GM12878 (cell line): ENCODE results near the gene IQCK. TPM values are rescaled to one million over a fixed set of nuclear protein-coding genes. Genes with fewer than 3 reads are reported as not detected.

ENCODE experiments used
- ATAC-seq: fragments of 200-7000 bp; cut with Tn5 transposase; 3 replicates; pipeline ENCODE4 v1.9.1; 2020; ENCODE audit warnings: mild to moderate bottlenecking, moderate library complexity
- BruUV-seq: library from RNA; stranded (reverse); fragments of 400-500 nt; replicated peaks from 2 replicates; lab custom pipeline; 2021; lab: Mats Ljungman, UMichigan
- CTCF ChIA-PET: fragments of 300-600 bp; sonication (Branson Sonifier 250); formaldehyde crosslinking; extraction: SDS; loops from one replicate; lab custom pipeline; 2021; ENCODE audit warnings: inconsistent platforms; lab: Yijun Ruan, JAX
- POLR2A ChIA-PET: fragments of 350-600 bp; formaldehyde crosslinking; extraction: SDS; loops from one replicate; lab custom pipeline; 2021; ENCODE audit warnings: inconsistent platforms; lab: Charles Lee
- RAD21 ChIA-PET: fragments of 300-600 bp; sonication (Branson Sonifier 250); formaldehyde crosslinking; loops from one replicate; lab custom pipeline; 2023; ENCODE audit warnings: antibody characterized with exemption; ENCODE audit not compliant: unreplicated experiment; lab: Charles Lee
- SMC1A ChIA-PET: fragments of 300-600 bp; sonication (Branson Sonifier 250); formaldehyde crosslinking; loops from one replicate; lab custom pipeline; 2023; ENCODE audit not compliant: unreplicated experiment, uncharacterized antibody; lab: Charles Lee
- DNase-seq: peaks from one replicate; pipeline ENCODE4 v3.0.0-alpha.2; 2011; ENCODE audit warnings: low read depth, low spot score
- FAIRE-seq: peaks from 3 replicates; lab custom pipeline; 2011; peaks lifted over from hg19 to GRCh38; lab: Jason Lieb, UNC
- H2AFZ ChIP-seq: 2 replicates; pipeline ENCODE4 v1.6.0; 2011; ENCODE audit warnings: low read depth, low read length, control low read depth; ENCODE audit not compliant: control insufficient read depth
- H3K27ac ChIP-seq: 2 replicates; pipeline ENCODE4 v1.5.1; 2011; ENCODE audit warnings: control low read depth; ENCODE audit not compliant: control insufficient read depth, insufficient read depth
- H3K27me3 ChIP-seq, 2 experiments: replicated peaks in 1 of 2; 2 replicates each; pipeline versions ENCODE4 v1.6.0 to v1.6.1; 2011; ENCODE audit warnings: low read length in 1 of 2; ENCODE audit not compliant: control insufficient read depth in 2 of 2, insufficient read depth in 2 of 2
- H3K36me3 ChIP-seq, 2 experiments: 2 replicates each; pipeline ENCODE4 v1.5.1; 2011; ENCODE audit warnings: low read length in 1 of 2; ENCODE audit not compliant: control insufficient read depth in 2 of 2, insufficient read depth in 2 of 2
- H3K4me1 ChIP-seq: 2 replicates; pipeline ENCODE4 v1.6.1; 2011; ENCODE audit warnings: mild to moderate bottlenecking, low read length, moderate library complexity, mixed read lengths; ENCODE audit not compliant: control insufficient read depth, insufficient read depth
- H3K4me2 ChIP-seq: 2 replicates; pipeline ENCODE4 v1.6.0; 2011; ENCODE audit warnings: control low read depth; ENCODE audit not compliant: control insufficient read depth, insufficient read depth
- H3K4me3 ChIP-seq: fragments of 200-600 bp; sonication (generic); 2 replicates; pipeline ENCODE4 v1.5.1; 2016
- H3K79me2 ChIP-seq: 2 replicates; pipeline ENCODE4 v1.6.0; 2011; ENCODE audit warnings: low read length; ENCODE audit not compliant: control insufficient read depth, insufficient read depth
- H3K9ac ChIP-seq: 2 replicates; pipeline ENCODE4 v1.8.0; 2011; ENCODE audit warnings: low read length, control low read depth, mixed read lengths; ENCODE audit not compliant: control insufficient read depth, insufficient read depth
- H3K9me3 ChIP-seq: replicated peaks from 3 replicates; pipeline ENCODE4 v1.5.1; 2011; ENCODE audit warnings: mild to moderate bottlenecking, low read length; ENCODE audit not compliant: control insufficient read depth, insufficient read depth
- H4K20me1 ChIP-seq: 2 replicates; pipeline ENCODE4 v1.6.0; 2011; ENCODE audit not compliant: control insufficient read depth, insufficient read depth
- CEBPB ChIP-seq, 2 experiments: fragments of 150-350 bp in 1 of 2; IDR thresholded peaks; 2 replicates each; pipeline ENCODE4 v1.6.1; 2012 to 2014; ENCODE audit warnings: low read depth in 2 of 2, low read length in 2 of 2, borderline replicate concordance in 1 of 2, inconsistent platforms in 1 of 2
- NBN ChIP-seq: fragments of 450-650 bp; IDR thresholded peaks from 2 replicates; pipeline ENCODE4 v1.6.1; 2016
- SRF ChIP-seq, 2 experiments: IDR thresholded peaks; 2 replicates each; pipeline ENCODE4 v1.6.1; 2011; ENCODE audit warnings: low read depth in 2 of 2, low read length in 2 of 2, mild to moderate bottlenecking in 1 of 2, moderate library complexity in 1 of 2
- WGBS: methylation state at CpG from one replicate; pipeline ENCODE4 v1.1.6; 2016; ENCODE audit warnings: low lambda C conversion rate; ENCODE audit not compliant: insufficient replicate concordance, insufficient coverage; ENCODE audit errors: missing lambda C conversion rate; 5-methylcytosine and 5-hydroxymethylcytosine counted together
- in situ Hi-C: fragments of 300-500 bp; cut with MboI; formaldehyde crosslinking; loops from 9 replicates; pipeline ENCODE4 v1.14.3; 2018; ENCODE audit warnings: mixed read lengths
- intact Hi-C: fragments of 100-400 bp; cut with micrococcal nuclease; formaldehyde crosslinking; loops from one replicate; pipeline ENCODE4 v1.14.2; 2022; ENCODE audit not compliant: unreplicated experiment
- polyA plus RNA-seq, 11 experiments: library from polyadenylated mRNA; depleted of rRNA in 4 of 11; unstranded in 6 of 11; stranded (reverse) in 5 of 11; fragments of >200 nt; fragmentation: Nextera tagmentation in 4 of 11; fragmentation: Illumina TruSeq in 1 of 11; extraction: Ambion mirVana in 4 of 11; extraction: Trizol in 1 of 11; gene quantifications; 1 replicate in 1 of 11; 2 replicates in 10 of 11; pipeline versions ENCODE4 v1.2.1 to v1.2.3, GENCODE V29; 2011 to 2016; ENCODE audit warnings: inconsistent platforms in 2 of 11, missing spikeins in 2 of 11, low read depth in 1 of 11
- total RNA-seq, 4 experiments: library from RNA; depleted of rRNA in 3 of 4; stranded (reverse); fragments of >200 nt in 3 of 4; fragmentation: Illumina TruSeq in 1 of 4; extraction: Trizol in 1 of 4; gene quantifications; 2 replicates each; pipeline versions ENCODE4 v1.2.1 to v1.2.3, GENCODE V29; 2013 to 2021
- TF ChIP-seq, protein P1 (sequence below): fragments of 450-650 bp; IDR thresholded peaks from 2 replicates; pipeline ENCODE4 v1.6.1; 2017; ENCODE audit warnings: low read depth, mild to moderate bottlenecking, moderate library complexity
- TF ChIP-seq, protein P2 (sequence below): IDR thresholded peaks from 2 replicates; pipeline ENCODE4 v1.6.1; 2012; ENCODE audit warnings: low read depth, low read length, improper control_type of control experiment
- TF ChIP-seq, protein P3 (sequence below): IDR thresholded peaks from 2 replicates; pipeline ENCODE4 v1.6.1; 2011; ENCODE audit warnings: borderline replicate concordance, low read depth, mild to moderate bottlenecking, moderate library complexity, mixed read lengths, low read length; ENCODE audit not compliant: insufficient read depth; ENCODE audit errors: extremely low read length
- TF ChIP-seq, protein P4 (sequence below): fragments of 450-650 bp; IDR thresholded peaks from 2 replicates; pipeline ENCODE4 v1.6.1; 2018; ENCODE audit warnings: borderline replicate concordance, mild to moderate bottlenecking; ENCODE audit not compliant: partially characterized antibody
- TF ChIP-seq, protein P5 (sequence below): IDR thresholded peaks from 2 replicates; pipeline ENCODE4 v1.6.1; 2012; ENCODE audit warnings: low read depth, low read length, improper control_type of control experiment

The IQCK gene
- total and polyA plus RNA-seq, 10 of the 15 experiments (the other 5 are each of a cell fraction or from before 2014, with no cell fraction given): 1.0 to 4.2 (median 2.4) TPM

DNA sequence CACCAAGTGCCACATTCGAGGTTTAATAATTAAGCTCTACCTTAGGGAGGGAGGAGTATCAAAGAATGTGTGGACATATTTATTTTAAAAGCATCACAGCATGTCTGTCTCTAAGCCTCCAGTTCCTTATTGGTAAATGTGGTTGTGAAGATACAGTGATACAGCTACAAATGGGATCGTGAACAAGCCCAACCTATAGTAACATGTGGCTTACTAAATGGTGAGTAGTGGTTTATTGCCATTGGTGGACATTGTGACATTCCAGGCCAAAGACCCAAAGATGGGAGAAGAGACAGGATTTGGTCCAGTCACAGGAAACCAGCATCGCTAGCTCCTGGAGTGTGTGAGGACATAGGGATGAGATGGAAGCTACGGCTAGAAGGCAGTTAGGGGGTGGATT lies 51.2 kb downstream of the IQCK start:
- 60% methylated on average over 4 of the region's 4 CpGs for WGBS
- no TSS peak for BruUV-seq
- no peak for DNase-seq
- H3K4me1 ChIP-seq: no peaks in the 10 kb centered on the region
- no peaks in the 10 kb centered on the region; the same call in 2 of the 3 replicates for H3K9me3 ChIP-seq
- H4K20me1 ChIP-seq: no peaks in the 10 kb centered on the region
- no peaks in the 10 kb centered on the region for H3K27me3 ChIP-seq
- POLR2A ChIA-PET: no interaction called here
- H3K4me3 ChIP-seq: no peak overlapping the region
- no peaks in the 10 kb centered on the region for H3K36me3 ChIP-seq
- ATAC-seq: no peak
- intact Hi-C loops (no loop called here), in situ Hi-C loops (no loop called here)
- RAD21 ChIA-PET: no interaction called here
- no peak overlapping the region for H2AFZ ChIP-seq
- SMC1A ChIA-PET: no interaction called here
- CTCF ChIA-PET: no interaction called here
- H3K9ac ChIP-seq: no peak overlapping the region
- no peaks in the 10 kb centered on the region for H3K79me2 ChIP-seq
- TF ChIP-seq, protein P1, sequence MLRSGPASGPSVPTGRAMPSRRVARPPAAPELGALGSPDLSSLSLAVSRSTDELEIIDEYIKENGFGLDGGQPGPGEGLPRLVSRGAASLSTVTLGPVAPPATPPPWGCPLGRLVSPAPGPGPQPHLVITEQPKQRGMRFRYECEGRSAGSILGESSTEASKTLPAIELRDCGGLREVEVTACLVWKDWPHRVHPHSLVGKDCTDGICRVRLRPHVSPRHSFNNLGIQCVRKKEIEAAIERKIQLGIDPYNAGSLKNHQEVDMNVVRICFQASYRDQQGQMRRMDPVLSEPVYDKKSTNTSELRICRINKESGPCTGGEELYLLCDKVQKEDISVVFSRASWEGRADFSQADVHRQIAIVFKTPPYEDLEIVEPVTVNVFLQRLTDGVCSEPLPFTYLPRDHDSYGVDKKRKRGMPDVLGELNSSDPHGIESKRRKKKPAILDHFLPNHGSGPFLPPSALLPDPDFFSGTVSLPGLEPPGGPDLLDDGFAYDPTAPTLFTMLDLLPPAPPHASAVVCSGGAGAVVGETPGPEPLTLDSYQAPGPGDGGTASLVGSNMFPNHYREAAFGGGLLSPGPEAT: no peak
- TF ChIP-seq, protein P2, sequence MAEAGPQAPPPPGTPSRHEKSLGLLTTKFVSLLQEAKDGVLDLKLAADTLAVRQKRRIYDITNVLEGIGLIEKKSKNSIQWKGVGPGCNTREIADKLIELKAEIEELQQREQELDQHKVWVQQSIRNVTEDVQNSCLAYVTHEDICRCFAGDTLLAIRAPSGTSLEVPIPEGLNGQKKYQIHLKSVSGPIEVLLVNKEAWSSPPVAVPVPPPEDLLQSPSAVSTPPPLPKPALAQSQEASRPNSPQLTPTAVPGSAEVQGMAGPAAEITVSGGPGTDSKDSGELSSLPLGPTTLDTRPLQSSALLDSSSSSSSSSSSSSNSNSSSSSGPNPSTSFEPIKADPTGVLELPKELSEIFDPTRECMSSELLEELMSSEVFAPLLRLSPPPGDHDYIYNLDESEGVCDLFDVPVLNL: no peak
- TF ChIP-seq NBN (no peak), CEBPB (IDR thresholded peaks at IDR 0.05; ENCODE audit: borderline replicate concordance in 1 of 2, low read depth in 2 of 2, low read length in 2 of 2) (no peak), SRF (IDR thresholded peaks at IDR 0.05; ENCODE audit: low read depth in 2 of 2, low read length in 2 of 2) (no peak)
- TF ChIP-seq, protein P3, sequence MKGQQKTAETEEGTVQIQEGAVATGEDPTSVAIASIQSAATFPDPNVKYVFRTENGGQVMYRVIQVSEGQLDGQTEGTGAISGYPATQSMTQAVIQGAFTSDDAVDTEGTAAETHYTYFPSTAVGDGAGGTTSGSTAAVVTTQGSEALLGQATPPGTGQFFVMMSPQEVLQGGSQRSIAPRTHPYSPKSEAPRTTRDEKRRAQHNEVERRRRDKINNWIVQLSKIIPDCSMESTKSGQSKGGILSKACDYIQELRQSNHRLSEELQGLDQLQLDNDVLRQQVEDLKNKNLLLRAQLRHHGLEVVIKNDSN: no peak
- TF ChIP-seq, protein P4, sequence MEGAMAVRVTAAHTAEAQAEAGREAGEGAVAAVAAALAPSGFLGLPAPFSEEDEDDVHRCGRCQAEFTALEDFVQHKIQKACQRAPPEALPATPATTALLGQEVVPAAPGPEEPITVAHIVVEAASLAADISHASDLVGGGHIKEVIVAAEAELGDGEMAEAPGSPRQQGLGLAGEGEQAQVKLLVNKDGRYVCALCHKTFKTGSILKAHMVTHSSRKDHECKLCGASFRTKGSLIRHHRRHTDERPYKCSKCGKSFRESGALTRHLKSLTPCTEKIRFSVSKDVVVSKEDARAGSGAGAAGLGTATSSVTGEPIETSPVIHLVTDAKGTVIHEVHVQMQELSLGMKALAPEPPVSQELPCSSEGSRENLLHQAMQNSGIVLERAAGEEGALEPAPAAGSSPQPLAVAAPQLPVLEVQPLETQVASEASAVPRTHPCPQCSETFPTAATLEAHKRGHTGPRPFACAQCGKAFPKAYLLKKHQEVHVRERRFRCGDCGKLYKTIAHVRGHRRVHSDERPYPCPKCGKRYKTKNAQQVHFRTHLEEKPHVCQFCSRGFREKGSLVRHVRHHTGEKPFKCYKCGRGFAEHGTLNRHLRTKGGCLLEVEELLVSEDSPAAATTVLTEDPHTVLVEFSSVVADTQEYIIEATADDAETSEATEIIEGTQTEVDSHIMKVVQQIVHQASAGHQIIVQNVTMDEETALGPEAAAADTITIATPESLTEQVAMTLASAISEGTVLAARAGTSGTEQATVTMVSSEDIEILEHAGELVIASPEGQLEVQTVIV: no peak
- TF ChIP-seq, protein P5, sequence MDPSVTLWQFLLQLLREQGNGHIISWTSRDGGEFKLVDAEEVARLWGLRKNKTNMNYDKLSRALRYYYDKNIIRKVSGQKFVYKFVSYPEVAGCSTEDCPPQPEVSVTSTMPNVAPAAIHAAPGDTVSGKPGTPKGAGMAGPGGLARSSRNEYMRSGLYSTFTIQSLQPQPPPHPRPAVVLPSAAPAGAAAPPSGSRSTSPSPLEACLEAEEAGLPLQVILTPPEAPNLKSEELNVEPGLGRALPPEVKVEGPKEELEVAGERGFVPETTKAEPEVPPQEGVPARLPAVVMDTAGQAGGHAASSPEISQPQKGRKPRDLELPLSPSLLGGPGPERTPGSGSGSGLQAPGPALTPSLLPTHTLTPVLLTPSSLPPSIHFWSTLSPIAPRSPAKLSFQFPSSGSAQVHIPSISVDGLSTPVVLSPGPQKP: no peak
- no peak for FAIRE-seq
- no peak overlapping the region for H3K4me2 ChIP-seq
- H3K27ac ChIP-seq: no peak overlapping the region
